A375 (cell line): ENCODE measurements around the gene GZMB. TPM values are rescaled to one million over a fixed set of nuclear protein-coding genes. Genes with fewer than 3 reads are reported as not detected.

ENCODE experiments used
- total RNA-seq: library from RNA; depleted of rRNA; stranded (reverse); fragments of >200 nt; shearing (Covaris generic); gene quantifications from 2 replicates; pipeline ENCODE4 v1.2.3, GENCODE V29; 2014; rRNA removed

Gene GZMB, protein sequence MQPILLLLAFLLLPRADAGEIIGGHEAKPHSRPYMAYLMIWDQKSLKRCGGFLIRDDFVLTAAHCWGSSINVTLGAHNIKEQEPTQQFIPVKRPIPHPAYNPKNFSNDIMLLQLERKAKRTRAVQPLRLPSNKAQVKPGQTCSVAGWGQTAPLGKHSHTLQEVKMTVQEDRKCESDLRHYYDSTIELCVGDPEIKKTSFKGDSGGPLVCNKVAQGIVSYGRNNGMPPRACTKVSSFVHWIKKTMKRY
- not detected in 2 replicates for total RNA-seq

GRCh38 chr14:24634158-24634557, at the start of gene GZMB:
TSS of gene GZMB (minus strand) at chr14:24634190. CDS start at chr14:24634160, 30 bp downstream.

DNA sequence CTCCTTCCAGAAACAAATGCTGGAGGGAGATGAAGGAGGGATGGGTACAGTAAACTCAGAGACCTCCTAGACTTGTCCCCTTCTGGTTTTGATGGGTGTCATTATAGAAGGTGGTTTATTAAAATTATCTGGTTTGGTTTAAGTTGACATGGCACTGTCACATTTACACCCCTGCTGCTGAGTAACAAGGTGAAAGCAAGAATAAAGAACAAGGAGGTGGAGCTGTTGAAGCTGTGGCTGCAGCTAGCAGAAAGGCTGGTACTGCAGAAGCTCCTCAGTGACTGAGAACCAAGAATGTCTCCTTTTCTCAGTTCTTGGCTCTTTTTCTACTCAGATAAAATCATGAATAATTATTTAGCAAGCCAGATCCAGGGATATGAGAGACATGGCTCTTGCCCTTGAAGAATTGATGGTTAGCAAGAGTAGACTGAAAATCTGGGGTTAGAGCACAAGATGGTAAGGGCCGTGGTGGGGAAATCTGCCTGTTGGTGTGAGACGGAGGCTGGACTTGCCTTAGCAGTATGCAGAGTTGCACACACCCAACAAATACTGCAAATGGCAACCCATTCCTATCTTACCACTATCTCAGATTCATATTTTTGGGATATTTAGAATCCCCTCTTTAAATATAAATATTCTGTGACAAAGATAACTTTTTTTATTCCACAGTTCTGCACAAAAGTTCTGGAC, 24.2 kb downstream of the GZMB start, which contains the start of gene GZMH:
Gene GZMH, minus strand, starts transcription at position 31 of the 690 bp plus-strand sequence. CDS start 72 bp downstream, outside the sequence.

Other genes with a start within 250 kb of the GZMB start
- gene NYNRIN, start 235.2 kb downstream of the GZMB start, total RNA-seq, result 0.23 and 0.37 TPM in 2 replicates
- gene CBLN3, start 204.5 kb downstream of the GZMB start, total RNA-seq, result 0.75 and 0.96 TPM in 2 replicates
- gene KHNYN, start 204.2 kb downstream of the GZMB start, total RNA-seq, result 52.5 and 52.6 TPM in 2 replicates
- gene SDR39U1, start 191.4 kb downstream of the GZMB start, total RNA-seq, result 21.4 and 22.5 TPM in 2 replicates
- gene CMA1, start 125.9 kb downstream of the GZMB start, total RNA-seq, result not detected in 2 replicates
- not detected in 2 replicates for gene CTSG, start 57.9 kb downstream of the GZMB start, total RNA-seq
- not detected in 2 replicates for gene GZMH, start 24.5 kb downstream of the GZMB start, total RNA-seq